Measurements from ENCODE around the gene QPRT. TPM values are rescaled to one million over a fixed set of nuclear protein-coding genes. Genes with fewer than 3 reads are reported as not detected.
"Not testable (repeated sequence)": the region's sequence is repeated elsewhere in the genome, so short reads cannot be mapped to it uniquely, and the experiment has no call there.

Gene QPRT
- total and polyA plus RNA-seq, 5 donors = 20.4 to 53.5 (median 40.8) TPM

DNA sequence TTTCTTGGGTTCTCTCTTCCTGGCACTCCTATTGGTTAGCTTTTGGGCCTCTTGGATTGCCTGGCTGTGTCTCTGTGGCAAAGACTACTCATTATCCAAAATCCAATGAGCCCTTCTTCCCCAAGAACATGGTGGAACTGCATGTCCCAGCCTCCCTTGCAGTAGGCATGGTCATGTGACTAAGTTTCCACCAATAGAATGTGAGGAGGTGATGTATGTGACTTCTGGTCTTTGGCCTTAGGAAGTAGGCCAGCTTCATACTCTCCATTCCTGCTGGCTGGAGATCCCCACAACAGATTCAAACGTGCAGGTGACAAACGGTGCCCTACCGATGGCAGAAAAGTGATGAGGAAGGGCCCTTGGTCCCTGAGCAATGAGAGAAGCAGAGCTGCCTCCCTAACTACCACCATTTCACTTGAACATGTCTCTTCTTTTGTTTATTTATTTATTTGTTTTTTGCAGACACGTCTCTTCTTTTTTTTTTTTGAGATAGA is 33.2 kb upstream of the QPRT start:
- WGBS = 57% methylated on average over 4 of the region's 4 CpGs
- Histone ChIP-seq H3K4me1 (ENCODE audit: control insufficient read depth, insufficient read depth, low read length) (no peaks in the 10 kb centered on the region), H3K27me3 (ENCODE audit: control insufficient read depth, insufficient read depth) (no peaks in the 10 kb centered on the region), H3K9me3 (ENCODE audit: control insufficient read depth, low read length) (no peaks in the 10 kb centered on the region), H3K4me3 (ENCODE audit: low read length) (no peak overlapping the region), H3K27ac (ENCODE audit: low read length) (no peak overlapping the region)
- intact Hi-C loops (cut with DNase I) = loop anchor here in 1 of 4 donors (10.0 kb wide), 1 partner anchor 59 kb away; no protein-coding TSS in a partner anchor
- ATAC-seq (no peak), DNase-seq (no peak)

DNA sequence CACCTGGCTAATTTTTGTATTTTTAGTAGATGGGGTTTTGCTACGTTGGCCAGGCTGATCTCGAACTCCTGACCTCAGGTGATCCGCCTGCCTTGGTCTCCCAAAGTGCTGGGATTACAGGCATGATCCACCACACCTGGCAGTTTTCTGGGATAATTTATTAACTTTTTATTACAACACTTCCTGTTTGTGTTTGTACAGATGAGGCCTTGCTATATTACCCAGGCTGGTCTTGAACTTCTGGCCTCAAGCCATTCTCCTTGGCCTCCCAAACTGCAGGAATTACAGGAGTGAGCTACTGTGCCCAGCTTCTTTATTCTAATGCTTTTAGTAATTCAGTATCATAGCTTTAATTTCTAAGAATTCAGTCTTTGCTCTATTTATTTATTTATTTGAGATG is 32.0 kb upstream of the QPRT start:
- H3K27ac ChIP-seq (ENCODE audit: low read length) = no peak overlapping the region
- intact Hi-C loops (cut with DNase I) = loop anchor here in 1 of 4 donors (10.0 kb wide), 1 partner anchor 58 kb away; no protein-coding TSS in a partner anchor
- DNase-seq = no peak
- WGBS = 95% methylated on average over 3 of the region's 3 CpGs
- H3K4me1 ChIP-seq (ENCODE audit: control insufficient read depth, insufficient read depth, low read length) = no peaks in the 10 kb centered on the region
- no peaks in the 10 kb centered on the region for H3K9me3 ChIP-seq (ENCODE audit: control insufficient read depth, low read length)
- ATAC-seq = no peak
- no peak overlapping the region for H3K4me3 ChIP-seq (ENCODE audit: low read length)
- H3K27me3 ChIP-seq (ENCODE audit: control insufficient read depth, insufficient read depth) = no peaks in the 10 kb centered on the region

DNA sequence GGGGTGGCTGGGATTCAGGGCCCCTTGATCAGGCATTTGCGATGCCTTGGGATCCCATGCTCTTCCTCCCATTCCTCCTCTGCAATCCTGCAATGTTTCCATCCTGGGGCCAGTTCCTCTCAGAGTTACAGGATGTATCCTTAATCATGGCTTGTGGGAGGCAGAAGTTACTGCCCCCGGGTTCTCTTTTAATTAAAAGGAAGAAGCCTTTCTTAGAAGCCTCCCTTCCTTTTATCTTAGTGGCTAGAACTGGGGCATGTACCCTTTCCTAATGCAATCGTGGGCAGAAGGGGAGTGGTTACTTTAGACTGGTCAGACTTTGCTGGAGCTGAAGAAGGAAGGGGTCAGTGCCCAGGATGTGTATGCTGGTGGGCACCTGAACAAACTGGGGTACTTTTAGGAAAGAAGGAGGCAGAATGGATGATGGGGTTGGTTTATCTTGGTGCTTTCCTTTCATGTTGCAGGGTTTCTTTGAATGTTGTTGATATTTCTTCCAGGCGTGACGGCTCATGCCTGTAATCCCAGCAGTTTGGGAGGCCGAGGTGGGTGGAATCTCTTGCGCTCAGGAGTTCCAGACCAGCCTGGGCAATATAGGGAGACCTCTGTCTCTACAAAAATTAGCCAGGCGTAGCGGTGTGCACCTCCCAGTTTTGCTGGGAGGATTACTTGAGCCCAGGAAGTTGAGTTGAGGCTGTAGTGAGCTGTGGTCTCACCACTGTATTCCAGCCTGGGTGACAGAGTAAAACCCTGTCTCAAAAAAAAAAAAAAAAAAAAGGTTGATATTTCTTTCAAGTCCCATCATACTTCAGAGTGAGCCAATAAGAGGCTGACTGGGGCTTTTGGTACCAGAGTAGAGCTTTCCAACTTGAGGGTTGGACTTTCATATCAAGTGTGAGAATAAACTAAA is 29.1 kb upstream of the QPRT start:
- intact Hi-C loops (cut with DNase I) = loop anchor here in 1 of 4 donors (10.0 kb wide), 1 partner anchor 55 kb away; no protein-coding TSS in a partner anchor
- Histone ChIP-seq H3K27me3 (ENCODE audit: control insufficient read depth, insufficient read depth) (no peaks in the 10 kb centered on the region), H3K4me3 (ENCODE audit: low read length) (no peak overlapping the region), H3K27ac (ENCODE audit: low read length) (no peak overlapping the region), H3K9me3 (ENCODE audit: control insufficient read depth, low read length) (no peaks in the 10 kb centered on the region), H3K4me1 (ENCODE audit: control insufficient read depth, insufficient read depth, low read length) (no peaks in the 10 kb centered on the region)
- DNase-seq (no peak), ATAC-seq (peak in 1 of 2 donors; percentile 13)
- WGBS = 71% methylated on average over 9 of the region's 9 CpGs

DNA sequence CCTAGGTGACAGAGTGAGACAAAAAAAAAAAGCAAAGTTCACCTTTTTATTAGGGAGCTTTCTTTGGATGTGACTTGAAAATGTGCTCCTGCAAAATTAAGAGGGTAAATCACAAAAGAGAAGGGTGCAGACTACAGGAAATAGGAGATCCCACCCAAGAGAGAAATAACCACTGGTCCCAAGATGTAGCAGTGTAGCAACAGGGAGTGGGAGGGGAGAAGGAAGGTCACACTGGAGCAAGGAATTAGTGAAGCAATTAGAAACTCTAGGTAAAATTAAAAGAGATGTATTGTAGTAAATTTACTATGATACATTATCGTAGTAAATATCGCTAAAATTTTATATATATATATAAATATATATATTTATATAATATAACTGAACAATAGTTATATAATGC is 28.2 kb upstream of the QPRT start:
- H3K4me3 ChIP-seq (ENCODE audit: low read length) = no peak overlapping the region
- no peaks in the 10 kb centered on the region for H3K9me3 ChIP-seq (ENCODE audit: control insufficient read depth, low read length)
- DNase-seq (no peak), ATAC-seq (no peak)
- no peaks in the 10 kb centered on the region for H3K27me3 ChIP-seq (ENCODE audit: control insufficient read depth, insufficient read depth)
- 94% methylated on average over 2 of the region's 2 CpGs for WGBS
- intact Hi-C loops (cut with DNase I) = no loop called here
- no peaks in the 10 kb centered on the region for H3K4me1 ChIP-seq (ENCODE audit: control insufficient read depth, insufficient read depth, low read length)
- H3K27ac ChIP-seq (ENCODE audit: low read length) = no peak overlapping the region

DNA sequence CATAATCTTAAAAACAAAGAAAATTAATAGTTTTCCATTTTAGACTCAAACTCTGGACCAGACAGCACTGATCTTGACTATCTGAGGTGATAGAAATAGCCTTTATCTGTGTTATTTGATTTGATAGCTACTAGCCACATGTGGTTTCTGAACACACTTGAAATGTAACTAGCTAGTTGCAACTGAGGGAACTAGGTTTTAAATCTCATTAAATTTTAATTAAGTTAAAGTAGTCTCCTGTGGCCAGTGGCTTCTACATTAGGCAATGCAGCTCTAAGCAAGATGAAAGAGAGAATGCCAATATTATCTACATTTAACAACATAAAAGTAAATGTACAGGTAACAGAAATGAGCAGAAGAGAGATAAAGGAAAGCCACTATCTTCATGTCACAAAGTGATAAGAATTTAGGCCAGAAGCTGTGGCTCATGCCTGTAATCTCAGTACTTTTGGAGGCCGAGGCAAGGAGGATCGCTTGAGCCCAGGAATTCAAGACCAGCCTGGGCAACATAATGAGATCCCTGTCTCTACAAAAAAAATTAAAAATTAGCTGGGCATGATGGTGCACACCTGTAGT is 27.1 kb upstream of the QPRT start:
- intact Hi-C loops (cut with DNase I) = no loop called here
- Histone ChIP-seq H3K9me3 (ENCODE audit: control insufficient read depth, low read length) (no peaks in the 10 kb centered on the region), H3K4me1 (ENCODE audit: control insufficient read depth, insufficient read depth, low read length) (no peaks in the 10 kb centered on the region), H3K27me3 (ENCODE audit: control insufficient read depth, insufficient read depth) (no peaks in the 10 kb centered on the region), H3K27ac (ENCODE audit: low read length) (no peak overlapping the region), H3K4me3 (ENCODE audit: low read length) (no peak overlapping the region)
- ATAC-seq (no peak), DNase-seq (no peak)
- 90% methylated on average over 2 of the region's 2 CpGs for WGBS

DNA sequence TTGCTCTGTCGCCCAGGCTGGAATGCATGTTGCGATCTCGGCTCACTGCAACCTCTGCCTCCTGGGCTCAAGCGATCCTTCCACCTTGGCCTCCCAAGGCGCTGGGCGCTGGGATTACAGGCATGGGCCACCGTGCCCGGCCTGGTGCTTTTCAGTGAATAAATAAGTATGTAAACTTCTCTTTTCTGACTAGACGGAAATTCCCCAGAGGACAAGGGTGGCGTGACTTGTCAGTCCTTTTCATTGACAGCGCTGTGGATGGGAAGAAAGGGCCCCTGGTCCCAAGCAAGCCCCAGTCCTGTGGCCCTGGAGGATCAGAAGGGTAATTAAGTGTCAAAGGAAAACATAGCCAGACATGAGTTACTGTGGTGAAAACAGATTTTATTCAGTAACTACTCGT is 25.5 kb upstream of the QPRT start:
- intact Hi-C loops (cut with DNase I) = no loop called here
- H3K9me3 ChIP-seq (ENCODE audit: control insufficient read depth, low read length) = no peaks in the 10 kb centered on the region
- DNase-seq (peak in 1 of 3 donors; percentile 54), ATAC-seq (no peak)
- 75% methylated on average over 12 of the region's 12 CpGs for whole genome bisulfite sequencing
- H3K27me3 ChIP-seq (ENCODE audit: control insufficient read depth, insufficient read depth) = no peaks in the 10 kb centered on the region
- no peak overlapping the region for H3K27ac ChIP-seq (ENCODE audit: low read length)
- H3K4me1 ChIP-seq (ENCODE audit: control insufficient read depth, insufficient read depth, low read length) = no peaks in the 10 kb centered on the region
- H3K4me3 ChIP-seq (ENCODE audit: low read length) = no peak overlapping the region

DNA sequence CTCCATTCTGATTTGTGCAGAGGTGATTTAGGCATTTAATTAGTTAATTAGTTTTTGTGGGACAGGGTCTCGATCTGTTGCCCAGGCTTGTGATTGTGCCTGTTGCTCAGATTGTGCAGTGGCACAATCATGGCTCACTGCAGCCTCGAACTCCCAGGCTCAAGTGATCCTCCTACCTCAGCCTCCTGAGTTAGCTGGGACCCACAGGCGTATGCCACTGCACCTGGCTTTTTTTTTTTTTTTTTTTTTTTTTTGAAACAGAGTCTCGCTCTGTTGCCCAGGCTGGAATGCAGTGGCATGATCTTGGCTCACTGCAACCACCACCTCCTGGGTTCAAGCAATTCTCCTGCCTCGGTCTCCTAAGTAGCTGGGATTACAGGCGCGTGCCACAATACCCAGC is 25.1 kb upstream of the QPRT start:
- DNase-seq; H3K4me1 ChIP-seq (ENCODE audit: control insufficient read depth, insufficient read depth, low read length); H3K9me3 ChIP-seq (ENCODE audit: control insufficient read depth, low read length); H3K4me3 ChIP-seq (ENCODE audit: low read length); ATAC-seq; H3K27me3 ChIP-seq (ENCODE audit: control insufficient read depth, insufficient read depth); H3K27ac ChIP-seq (ENCODE audit: low read length); intact Hi-C loops (cut with DNase I): not testable (repeated sequence)
- 91% methylated on average over 7 of the region's 7 CpGs for WGBS

DNA sequence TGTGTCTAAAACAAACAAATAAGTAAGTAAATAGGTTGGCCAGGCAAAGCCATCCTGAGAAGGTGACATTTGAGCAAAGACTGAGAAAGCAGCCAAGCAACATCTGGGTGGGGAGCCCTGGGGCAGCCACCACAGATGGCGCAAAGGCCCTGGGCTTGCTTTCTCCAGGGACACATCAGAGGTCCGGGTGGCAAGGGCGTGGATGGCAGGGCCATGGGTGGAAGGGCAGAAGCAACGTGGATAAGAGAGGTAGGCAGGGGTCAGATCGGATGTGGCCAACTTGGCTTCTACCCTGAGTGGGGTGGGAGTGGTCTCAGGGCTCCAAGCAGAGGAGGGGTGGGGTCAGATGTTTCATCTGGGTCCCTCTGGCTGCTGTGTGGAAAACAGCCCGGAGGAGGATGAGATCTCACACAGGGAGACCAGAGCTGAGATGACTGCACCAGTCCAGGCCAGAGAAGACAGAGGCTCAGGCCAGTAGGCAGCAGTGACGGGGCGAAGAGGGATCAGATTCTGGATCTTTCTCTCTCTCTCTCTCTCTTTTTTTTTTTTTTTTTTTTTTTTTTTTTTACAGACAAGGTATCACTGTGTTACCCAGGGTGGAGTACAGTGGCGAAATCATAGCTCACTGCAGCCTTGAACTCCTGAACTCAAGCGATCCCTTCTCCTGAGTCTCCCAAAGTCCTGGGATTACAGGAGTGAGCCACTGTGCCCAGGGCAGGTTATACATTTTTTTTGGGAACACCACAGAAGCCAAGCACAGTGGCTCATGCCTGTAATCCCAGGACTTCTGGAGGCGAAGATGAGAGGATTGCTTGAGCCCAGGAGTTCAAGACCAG is 22.1 kb upstream of the QPRT start:
- H3K4me1 ChIP-seq (ENCODE audit: control insufficient read depth, insufficient read depth, low read length) = no peaks in the 10 kb centered on the region
- 66% methylated on average over 11 of the region's 11 CpGs for WGBS
- no peaks in the 10 kb centered on the region for H3K9me3 ChIP-seq (ENCODE audit: control insufficient read depth, low read length)
- DNase-seq = no peak
- intact Hi-C loops (cut with DNase I) = no loop called here
- no peak for ATAC-seq
- no peak overlapping the region for H3K27ac ChIP-seq (ENCODE audit: low read length)
- no peaks in the 10 kb centered on the region for H3K27me3 ChIP-seq (ENCODE audit: control insufficient read depth, insufficient read depth)
- no peak overlapping the region for H3K4me3 ChIP-seq (ENCODE audit: low read length)

DNA sequence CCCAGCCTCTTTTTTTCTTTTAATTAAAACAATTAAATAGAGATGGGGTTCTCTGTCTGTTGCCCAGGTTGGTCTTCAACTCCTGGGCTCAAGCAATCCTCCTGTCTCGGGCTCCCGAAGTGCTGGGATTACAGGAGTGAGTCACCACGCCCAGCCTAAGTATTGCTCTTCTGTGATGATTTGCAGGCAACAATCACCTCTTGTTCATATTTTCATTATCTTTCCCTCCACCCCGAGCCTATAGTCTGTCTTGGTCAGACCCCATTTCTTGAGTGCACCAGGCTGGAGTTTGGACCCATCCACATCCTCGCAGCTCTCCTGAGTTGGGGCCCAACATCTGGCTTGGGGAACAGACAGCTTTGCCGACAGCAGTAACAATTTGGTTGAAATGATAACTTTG is 20.3 kb upstream of the QPRT start:
- 76% methylated on average over 6 of the region's 6 CpGs for WGBS
- no peak overlapping the region for H3K27ac ChIP-seq (ENCODE audit: low read length)
- H3K9me3 ChIP-seq (ENCODE audit: control insufficient read depth, low read length) = no peaks in the 10 kb centered on the region
- no peaks in the 10 kb centered on the region for H3K4me1 ChIP-seq (ENCODE audit: control insufficient read depth, insufficient read depth, low read length)
- ATAC-seq (no peak), DNase-seq (no peak)
- intact Hi-C loops (cut with DNase I) = no loop called here
- no peak overlapping the region for H3K4me3 ChIP-seq (ENCODE audit: low read length)
- H3K27me3 ChIP-seq (ENCODE audit: control insufficient read depth, insufficient read depth) = no peaks in the 10 kb centered on the region

DNA sequence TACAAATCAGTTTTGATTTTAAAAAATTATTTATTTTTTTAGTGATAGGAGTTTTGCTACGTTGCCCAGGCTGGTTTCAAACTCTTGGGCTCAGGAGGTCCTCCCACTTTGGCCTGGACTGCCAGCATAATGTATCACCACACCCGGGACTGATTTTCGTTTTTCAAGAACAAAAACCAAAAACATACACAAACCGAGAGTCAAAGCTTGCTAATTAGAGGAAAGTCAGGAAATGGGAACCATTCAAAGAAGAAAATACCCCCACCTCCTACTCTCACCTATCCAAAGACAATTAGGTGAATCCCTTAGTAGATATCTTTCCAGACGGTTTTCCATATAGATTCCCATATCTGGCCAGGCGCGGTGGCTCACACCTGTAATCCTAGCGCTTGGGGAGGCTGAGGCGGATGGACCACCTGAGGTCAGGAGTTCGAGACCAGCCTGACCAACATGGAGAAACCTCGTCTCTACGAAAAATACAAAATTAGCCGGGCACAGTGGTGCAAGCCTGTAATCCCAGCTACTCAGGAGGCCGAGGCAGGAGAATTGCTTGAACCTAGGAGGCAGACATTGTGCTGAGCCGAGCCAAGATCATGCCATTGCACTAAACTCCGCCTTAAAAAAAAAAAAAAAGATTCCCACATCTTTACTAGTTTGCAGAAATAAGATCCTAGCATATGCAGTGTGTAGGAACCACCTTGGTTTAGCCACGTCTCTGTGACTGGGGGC is 16.8 kb upstream of the QPRT start:
- no peak for ATAC-seq
- H3K4me3 ChIP-seq (ENCODE audit: low read length) = no peak overlapping the region
- H3K27me3 ChIP-seq (ENCODE audit: control insufficient read depth, insufficient read depth) = no peaks in the 10 kb centered on the region
- H3K4me1 ChIP-seq (ENCODE audit: control insufficient read depth, insufficient read depth, low read length) = no peaks in the 10 kb centered on the region
- DNase-seq = no peak
- no peak overlapping the region for H3K27ac ChIP-seq (ENCODE audit: low read length)
- intact Hi-C loops (cut with DNase I) = no loop called here
- no peaks in the 10 kb centered on the region for H3K9me3 ChIP-seq (ENCODE audit: control insufficient read depth, low read length)
- 82% methylated on average over 17 of the region's 17 CpGs for WGBS
